Ovary (tissue), 3 donors: ENCODE measurements around the gene TUT7.
"Not testable (repeated sequence)": the region's sequence is repeated elsewhere in the genome, so short reads cannot be mapped to it uniquely, and the experiment has no call there.

Experiments used
- CTCF ChIP-seq, 3 donors: fragments of 450-650 bp in 2 of 3; fragments of 200-600 bp in 1 of 3; IDR thresholded peaks; one replicate each; pipeline versions ENCODE4 v1.5.1 to v1.8.0; 2016 to 2022; ENCODE audit warnings: antibody characterized with exemption in 3 of 3, mild to moderate bottlenecking in 1 of 3
- POLR2A ChIP-seq: fragments of 450-650 bp; IDR thresholded peaks from one replicate; pipeline ENCODE4 v1.6.1; 2017; ENCODE audit warnings: antibody characterized with exemption, mild to moderate bottlenecking, moderate library complexity
- donor health status: DM: no; HTN: no; CAD: no.

- TF ChIP-seq CTCF (IDR thresholded peaks at IDR 0.05); POLR2A: not testable (repeated sequence)
These were observed 63.9 kb downstream of the TUT7 start for GRCh38 chr9:86290341-86290740.
